ENCODE results near the gene AREL1.

Gene AREL1

GRCh38 chr14:74661726-74662450 lies 51.0 kb downstream of the AREL1 start:
- in situ Hi-C loops (cut with MboI; ENCODE audit: low sequenced_read_pairs) = no loop called here

GRCh38 chr14:74660863-74661262 lies 52.0 kb downstream of the AREL1 start:
- in situ Hi-C loops (cut with MboI; ENCODE audit: low sequenced_read_pairs) = no loop called here

GRCh38 chr14:74660167-74660566 lies 52.7 kb downstream of the AREL1 start:
- in situ Hi-C loops (cut with MboI; ENCODE audit: low sequenced_read_pairs) = no loop called here

- in situ Hi-C loops (cut with MboI; ENCODE audit: low sequenced_read_pairs) = no loop called here
These were observed 54.2 kb downstream of the AREL1 start for GRCh38 chr14:74658535-74659131.

- in situ Hi-C loops (cut with MboI; ENCODE audit: low sequenced_read_pairs) = no loop called here
These were observed 55.9 kb downstream of the AREL1 start for GRCh38 chr14:74656964-74657363.

- in situ Hi-C loops (cut with MboI; ENCODE audit: low sequenced_read_pairs) = no loop called here
These were observed 57.1 kb downstream of the AREL1 start for GRCh38 chr14:74655599-74656395.

GRCh38 chr14:74654931-74655330 lies 57.9 kb downstream of the AREL1 start:
- in situ Hi-C loops (cut with MboI; ENCODE audit: low sequenced_read_pairs) = no loop called here

DNA sequence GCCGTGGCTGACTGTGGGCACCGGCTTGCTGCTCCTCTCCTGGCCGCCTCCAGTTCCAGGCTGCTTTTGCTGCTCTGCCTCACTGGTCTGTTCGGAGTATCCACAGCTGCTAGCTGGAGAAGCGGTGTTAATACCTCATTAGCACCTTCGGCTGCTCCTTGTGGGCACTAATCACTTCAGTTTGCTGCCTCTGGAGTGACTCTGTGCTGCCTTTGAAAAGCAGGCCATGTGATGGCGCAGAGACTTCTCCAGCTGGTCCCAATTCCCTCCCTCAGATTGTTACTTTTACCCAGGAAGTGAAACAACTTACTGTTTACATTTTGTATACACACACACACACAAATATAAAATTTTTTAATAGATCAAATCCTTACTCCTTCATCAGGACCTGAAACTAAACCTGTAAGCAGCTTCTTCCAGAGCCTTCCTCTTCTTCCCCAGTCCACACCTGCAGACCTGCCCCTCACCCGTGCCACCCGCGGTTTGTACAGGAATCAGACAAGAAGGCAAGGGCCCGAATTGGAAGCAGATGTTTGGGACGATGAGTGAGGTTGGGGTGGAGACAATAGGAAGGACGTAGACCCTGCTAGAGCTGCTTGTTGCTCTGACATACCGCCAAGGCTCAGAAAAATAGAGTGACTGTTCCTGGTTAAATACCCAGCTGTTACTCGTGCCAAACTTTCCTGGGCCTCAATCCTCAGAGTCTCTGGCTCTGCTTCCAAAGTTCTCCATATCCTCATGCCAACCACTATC lies 59.3 kb downstream of the AREL1 start:
- in situ Hi-C loops (cut with MboI; ENCODE audit: low sequenced_read_pairs) = no loop called here

- in situ Hi-C loops (cut with MboI; ENCODE audit: low sequenced_read_pairs) = no loop called here
These were observed 60.3 kb downstream of the AREL1 start for GRCh38 chr14:74652541-74652940.

DNA sequence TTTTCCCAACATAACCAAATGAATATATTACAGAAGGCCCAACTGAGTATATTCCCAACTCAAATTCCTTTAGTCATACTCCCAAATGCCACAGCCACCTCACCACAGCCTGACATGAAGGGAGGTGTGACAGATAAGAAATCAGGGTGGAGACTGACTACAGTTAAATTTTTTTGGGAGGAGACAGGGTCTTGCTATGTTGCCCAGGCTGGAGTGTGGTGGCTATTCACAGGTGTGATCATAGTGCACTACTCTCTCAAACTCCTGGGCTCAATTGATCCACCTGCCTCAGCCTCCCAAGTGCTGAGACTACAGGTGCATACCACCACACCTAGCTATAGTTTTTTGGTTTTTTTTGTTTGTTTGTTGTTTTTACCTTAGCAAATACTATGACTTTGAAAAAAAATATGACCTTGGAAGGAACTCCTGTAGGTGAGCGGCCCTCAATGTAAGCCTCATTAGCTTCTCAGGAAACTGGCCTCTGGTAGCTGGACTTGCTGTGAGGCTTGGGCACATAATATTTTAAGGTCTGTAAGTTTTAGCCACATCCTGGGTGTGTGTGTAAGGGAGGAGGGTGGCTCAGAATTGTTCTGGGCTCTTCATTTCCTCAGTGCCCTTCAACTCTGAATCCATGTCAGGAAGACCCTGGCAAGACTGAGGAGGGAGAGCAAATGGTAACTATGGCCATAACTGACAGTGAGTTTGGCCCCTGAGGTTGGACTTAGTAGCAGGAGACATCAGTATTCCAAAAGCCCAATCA lies 61.8 kb downstream of the AREL1 start:
- in situ Hi-C loops (cut with MboI; ENCODE audit: low sequenced_read_pairs) = no loop called here

- in situ Hi-C loops (cut with MboI; ENCODE audit: low sequenced_read_pairs) = no loop called here
These were observed 63.2 kb downstream of the AREL1 start for GRCh38 chr14:74649673-74650072.

GRCh38 chr14:74649167-74649566 lies 63.7 kb downstream of the AREL1 start:
- in situ Hi-C loops (cut with MboI; ENCODE audit: low sequenced_read_pairs) = no loop called here

DNA sequence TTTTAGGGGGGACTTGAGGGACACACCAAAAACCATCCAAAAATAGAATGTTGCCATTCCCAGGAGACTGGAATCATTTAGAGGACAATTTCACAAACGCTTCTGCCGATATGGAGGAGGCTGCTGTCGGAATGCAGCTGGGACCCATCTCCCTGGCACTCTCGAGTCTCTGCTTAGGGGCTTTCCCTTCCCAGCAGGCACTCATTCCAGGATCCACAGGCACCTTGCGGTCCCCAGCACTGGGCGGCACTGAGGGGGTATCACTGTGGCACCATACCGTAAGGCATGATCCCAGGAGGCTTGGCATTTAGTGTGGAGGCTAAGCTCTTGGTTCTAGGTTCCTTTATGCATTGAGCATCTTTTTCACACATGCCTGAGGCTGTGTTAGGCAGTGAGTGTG lies 64.3 kb downstream of the AREL1 start:
- in situ Hi-C loops (cut with MboI; ENCODE audit: low sequenced_read_pairs) = no loop called here

- in situ Hi-C loops (cut with MboI; ENCODE audit: low sequenced_read_pairs) = no loop called here
These were observed 65.0 kb downstream of the AREL1 start for GRCh38 chr14:74647678-74648461.

- in situ Hi-C loops (cut with MboI; ENCODE audit: low sequenced_read_pairs) = no loop called here
These were observed 65.7 kb downstream of the AREL1 start for GRCh38 chr14:74647061-74647677.

DNA sequence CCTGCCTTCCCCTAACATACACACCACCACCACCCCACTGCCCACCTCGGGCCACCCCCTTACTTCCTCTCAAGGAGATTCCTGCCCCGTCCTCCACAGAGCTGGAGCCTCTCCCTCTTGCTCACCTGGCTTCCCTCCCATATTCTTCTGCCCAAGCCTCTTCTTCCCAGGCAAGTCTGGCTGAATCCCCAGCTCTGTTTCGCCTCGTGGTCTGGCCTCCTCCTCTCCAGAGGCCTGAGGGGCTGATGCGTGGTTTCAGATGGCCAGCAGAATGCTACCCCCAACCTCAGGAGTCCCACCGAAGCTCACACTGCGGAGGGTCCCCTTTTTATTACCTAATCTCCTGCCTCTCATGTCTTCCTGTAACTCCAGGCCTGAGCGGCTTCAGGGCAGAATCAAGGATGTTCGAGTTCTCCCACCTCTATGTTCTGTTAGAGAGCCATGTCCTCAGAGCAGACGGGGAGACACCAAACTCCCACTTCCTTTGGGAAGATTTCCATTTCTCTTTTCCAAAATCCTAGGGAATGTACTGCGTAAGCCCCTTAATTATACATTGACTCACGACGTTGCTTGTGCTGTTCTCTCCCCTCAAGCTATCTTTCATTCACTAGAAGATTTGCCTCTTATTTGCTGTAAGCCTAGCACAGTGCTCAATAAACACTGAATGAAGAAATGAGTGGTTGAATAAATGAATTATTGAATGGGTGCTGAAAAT lies 67.0 kb downstream of the AREL1 start:
- in situ Hi-C loops (cut with MboI; ENCODE audit: low sequenced_read_pairs) = no loop called here

DNA sequence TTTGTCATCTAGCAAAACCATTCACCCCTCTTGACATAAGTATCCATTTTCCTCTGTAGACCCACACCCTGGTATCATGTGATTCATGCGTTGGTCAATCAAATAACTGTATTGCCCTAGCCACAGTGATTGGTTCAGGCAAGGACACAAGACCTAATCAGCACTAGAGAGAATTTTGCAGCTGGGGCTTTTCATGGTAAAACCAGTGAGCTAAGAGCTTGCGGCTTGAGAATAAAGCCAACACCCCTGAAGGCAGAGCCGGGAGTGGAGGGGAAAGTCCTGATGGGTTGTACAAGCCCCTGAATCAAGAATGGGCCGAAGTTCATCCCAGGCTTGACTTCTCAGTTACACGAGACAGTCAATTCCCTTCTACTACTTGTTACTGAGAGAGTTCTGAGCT lies 67.6 kb downstream of the AREL1 start:
- in situ Hi-C loops (cut with MboI; ENCODE audit: low sequenced_read_pairs) = no loop called here

DNA sequence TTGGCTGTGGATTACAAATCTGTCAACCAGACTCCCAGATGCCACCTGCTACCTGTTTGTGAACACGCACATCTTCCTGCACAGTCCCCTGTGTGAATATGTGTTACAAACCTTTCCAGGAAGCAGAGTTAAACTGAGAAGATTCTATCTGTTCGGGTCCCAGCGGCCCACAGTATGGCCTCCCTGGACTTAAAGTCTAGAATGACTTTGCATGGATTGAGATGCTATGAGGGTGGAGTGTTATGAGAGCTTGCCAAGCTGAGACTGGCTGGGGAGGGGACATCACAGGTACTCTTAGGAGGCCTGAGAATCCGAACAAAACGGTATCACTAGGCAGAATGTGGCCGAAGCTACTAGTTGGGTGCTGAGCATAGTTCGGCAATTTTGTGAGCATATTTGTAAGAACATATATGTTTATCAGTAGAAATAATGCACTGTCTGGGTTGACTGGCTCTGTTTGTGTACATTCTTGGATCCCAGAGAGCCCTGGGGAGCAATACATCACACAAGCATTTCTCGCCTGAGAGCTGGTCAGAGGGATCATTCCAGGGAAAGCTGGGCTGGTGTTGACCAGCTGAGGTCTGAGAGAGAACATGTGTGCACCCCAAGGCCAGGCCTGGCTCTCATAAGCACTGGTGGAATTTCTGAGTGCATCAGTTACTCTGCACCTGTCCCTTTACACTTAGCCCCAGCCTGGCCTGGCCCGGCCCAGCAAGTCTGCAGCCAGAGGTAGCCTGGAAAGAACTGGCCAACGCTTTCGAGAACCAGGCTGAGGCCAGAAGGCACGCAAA lies 71.1 kb downstream of the AREL1 start:
- in situ Hi-C loops (cut with MboI; ENCODE audit: low sequenced_read_pairs) = no loop called here
